GM18867 (cell line): ENCODE measurements around the gene PIK3CG.
"Not testable (repeated sequence)": the region's sequence is repeated elsewhere in the genome, so short reads cannot be mapped to it uniquely, and the experiment has no call there.

Experiments
- ATAC-seq: cut with Tn5 transposase; IDR thresholded peaks from one replicate; pipeline ENCODE4 v1.9.1; 2021; ENCODE audit warnings: mild to moderate bottlenecking, moderate library complexity; ENCODE audit not compliant: unreplicated experiment

The PIK3CG gene

DNA sequence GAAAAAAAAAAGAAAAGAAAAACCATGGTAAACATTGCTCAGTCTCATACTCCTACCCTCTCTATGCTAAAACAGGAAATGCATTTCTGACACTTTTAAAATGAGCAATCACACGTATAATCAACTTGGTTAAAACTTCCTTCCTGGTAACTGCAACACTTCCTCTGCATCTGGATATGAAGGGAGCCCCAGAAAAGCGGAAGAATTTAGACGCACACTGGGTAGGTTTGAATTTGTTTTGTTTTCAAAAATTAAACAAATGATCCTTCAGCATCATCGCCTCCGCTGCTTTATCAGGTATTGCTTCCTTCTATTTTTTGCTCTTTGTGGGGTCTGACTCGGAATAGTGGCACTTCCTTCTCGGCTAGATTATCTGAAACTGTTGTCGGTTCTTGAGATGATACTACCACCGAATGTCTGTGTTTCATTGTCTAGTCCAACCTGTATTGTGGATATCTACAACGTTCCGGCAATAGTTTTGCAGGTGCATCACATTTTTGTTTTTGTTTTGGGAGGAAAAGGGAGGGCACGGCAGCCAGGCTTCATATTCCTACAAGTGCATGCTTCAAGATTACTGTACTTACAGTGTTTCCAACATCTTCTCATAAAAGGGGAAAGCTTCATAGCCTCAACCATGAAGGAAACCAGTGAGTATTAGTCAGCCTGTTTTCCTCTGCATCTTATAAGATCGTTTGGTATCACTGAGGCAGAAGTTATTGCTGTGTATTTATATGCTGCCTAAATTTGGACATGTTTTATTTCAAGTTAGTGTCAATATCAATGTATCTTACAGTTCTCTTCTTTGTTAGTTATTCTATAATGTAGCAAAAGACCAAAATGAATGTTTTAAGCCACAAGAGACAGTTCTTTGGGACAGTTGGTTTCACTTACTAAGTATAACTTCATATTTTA lies at the start of gene PIK3CG:
Gene PIK3CG, plus strand, starts transcription at position 153 of the 912 bp plus-strand sequence. CDS start 2,280 bp downstream, outside the sequence.
- peak; percentile 78 for ATAC-seq

GRCh38 chr7:106817098-106817497 lies 48.0 kb upstream of the PIK3CG start:
- no peak for ATAC-seq

DNA sequence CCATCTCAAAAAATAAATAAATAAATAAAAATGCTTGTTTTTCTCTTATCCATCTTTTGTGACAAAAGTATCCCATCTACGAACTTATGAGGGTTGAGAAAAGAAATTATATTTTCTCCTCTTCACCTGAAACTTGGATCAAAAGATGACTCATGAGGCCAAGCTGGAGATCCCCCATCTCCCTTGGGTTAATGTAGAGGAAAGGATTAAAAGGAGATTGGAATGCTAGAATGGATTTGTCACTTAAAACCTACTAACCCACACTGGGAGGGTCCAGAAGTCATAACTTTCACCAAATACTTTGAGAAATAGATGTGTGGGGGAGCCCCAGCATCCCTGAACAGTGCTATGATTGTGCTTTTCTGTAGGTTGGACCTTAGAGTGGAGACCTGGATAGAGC lies 46.3 kb upstream of the PIK3CG start:
- no peak for ATAC-seq

DNA sequence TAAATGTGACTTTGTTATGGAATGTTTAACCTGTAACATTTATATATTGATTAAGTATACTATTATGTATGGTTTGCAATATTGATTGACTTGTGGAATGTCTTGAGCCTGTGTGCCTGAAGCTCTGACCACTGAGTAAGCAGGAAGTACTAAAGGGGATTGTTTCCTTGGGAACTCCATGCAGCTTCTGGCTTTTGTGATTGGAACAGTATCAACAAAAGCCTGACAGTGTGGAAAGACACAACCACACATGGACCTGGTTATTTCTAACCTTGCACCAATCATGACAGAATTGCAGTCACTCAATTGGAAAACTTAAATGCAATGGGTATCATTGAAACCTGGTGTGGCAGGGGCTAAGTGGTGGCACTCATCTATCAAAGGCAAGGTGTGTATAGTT lies 45.5 kb upstream of the PIK3CG start:
- ATAC-seq = no peak

GRCh38 chr7:106820321-106821217 lies 44.5 kb upstream of the PIK3CG start:
- no peak for ATAC-seq

- no peak for ATAC-seq
Observed at GRCh38 chr7:106823631-106824030, 41.5 kb upstream of the PIK3CG start.

- ATAC-seq = no peak
Observed at GRCh38 chr7:106824458-106824857, 40.6 kb upstream of the PIK3CG start.

GRCh38 chr7:106827626-106828025 lies 37.5 kb upstream of the PIK3CG start:
- ATAC-seq = no peak

DNA sequence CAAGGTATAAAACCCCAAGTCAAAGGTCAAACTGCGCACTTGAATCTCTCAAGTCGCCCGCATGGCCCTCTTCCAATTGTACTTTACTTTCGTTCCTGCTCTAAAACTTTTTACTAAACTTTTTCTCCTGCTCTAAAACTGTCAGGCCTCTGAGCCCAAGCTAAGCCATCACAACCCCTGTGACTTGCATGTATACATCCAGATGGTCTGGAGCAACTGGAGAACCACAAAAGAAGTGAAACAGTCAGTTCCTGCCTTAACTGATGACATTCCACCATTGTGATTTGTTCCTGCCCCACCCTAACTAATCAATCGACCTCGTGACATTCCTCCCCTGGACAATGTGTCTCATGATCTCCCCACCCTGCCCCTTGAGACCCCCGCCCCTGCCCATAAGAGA lies 35.6 kb upstream of the PIK3CG start:
- no peak for ATAC-seq

- ATAC-seq = not testable (repeated sequence)
Observed at GRCh38 chr7:106830896-106831295, 34.2 kb upstream of the PIK3CG start.

GRCh38 chr7:106836816-106837215 lies 28.3 kb upstream of the PIK3CG start:
- ATAC-seq = no peak

GRCh38 chr7:106839511-106839910 lies 25.6 kb upstream of the PIK3CG start:
- no peak for ATAC-seq

DNA sequence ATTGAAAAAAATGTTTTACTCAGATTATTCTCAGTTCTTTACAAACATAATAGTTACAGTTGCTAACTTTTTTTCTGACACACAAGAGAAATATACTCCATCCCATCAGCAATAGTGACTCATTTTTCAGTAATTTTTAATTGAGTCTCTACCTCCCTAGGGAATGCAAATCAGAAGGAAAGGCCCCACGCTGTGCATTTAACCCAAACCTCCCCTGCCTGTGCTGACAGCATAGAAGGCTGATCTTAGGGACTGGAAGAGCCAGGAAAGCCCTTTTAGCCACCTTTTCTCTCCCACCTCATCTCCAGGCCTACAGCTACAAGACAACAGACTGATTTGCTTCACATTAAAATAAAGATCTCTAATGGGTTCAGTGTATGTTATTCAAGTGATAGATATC lies 24.7 kb upstream of the PIK3CG start:
- no peak for ATAC-seq

GRCh38 chr7:106841896-106842390 lies 23.1 kb upstream of the PIK3CG start:
- no peak for ATAC-seq

DNA sequence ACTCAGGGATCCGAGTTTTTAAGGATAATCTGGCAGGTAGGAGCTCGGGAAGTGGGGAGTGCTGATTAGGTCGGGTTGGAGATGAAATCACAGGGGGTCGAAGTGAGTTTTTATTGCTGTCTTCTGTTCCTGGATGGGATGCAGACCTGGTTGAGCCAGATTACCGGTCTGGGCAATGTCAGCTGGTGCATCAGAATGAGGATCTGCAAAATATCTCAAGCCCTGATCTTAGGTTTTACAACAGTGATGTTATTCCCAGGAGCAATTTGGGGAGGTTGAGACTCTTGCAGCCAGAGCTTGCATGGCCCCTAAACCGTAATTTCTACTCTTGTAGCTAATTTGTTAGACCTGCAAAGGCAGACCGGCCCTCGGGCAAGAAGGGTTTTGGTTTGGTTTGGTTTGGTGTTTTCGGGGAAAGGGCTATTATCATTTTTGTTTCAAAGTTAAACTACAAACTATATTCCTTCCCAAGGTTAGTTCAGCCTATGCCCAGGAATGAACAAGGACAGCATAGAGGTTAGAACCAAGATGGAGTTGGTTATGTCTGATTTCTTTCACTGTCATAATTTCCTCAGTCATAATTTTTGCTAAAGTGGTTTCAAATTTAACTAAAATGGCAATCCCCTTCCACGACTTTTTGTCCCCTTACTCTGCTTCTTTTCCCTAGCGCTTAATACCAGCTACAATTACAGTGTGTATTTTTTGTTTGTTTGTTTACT lies 20.6 kb upstream of the PIK3CG start:
- ATAC-seq = no peak

- ATAC-seq = no peak
Observed at GRCh38 chr7:106848049-106848448, 17.0 kb upstream of the PIK3CG start.

DNA sequence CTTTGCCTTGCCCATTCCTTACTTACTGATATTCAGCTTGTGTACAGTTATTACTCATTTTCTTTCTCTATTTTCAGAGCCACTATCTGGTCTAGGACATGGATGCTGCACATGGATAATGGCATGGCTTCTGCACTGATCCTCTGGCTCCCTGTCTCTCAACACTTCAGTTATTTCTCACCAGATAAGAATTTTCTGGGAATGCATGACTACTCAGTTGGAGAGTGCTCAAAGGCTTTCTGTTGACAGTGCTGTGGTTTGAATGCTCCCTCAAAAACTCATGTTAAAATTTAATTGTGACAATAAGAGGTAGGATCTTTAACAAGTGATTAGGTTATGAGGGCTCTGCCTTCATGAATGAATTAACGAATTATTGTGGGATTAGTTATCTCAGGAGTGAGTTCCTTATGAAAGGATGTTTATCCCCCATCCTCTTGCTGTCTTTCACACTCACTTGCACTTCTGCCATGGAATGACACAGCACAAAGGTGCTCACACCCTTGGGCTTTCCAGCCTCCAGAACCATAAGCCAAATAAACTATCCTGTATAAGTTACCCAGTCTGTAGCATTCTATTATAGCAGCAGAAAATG lies 16.1 kb upstream of the PIK3CG start:
- no peak for ATAC-seq

DNA sequence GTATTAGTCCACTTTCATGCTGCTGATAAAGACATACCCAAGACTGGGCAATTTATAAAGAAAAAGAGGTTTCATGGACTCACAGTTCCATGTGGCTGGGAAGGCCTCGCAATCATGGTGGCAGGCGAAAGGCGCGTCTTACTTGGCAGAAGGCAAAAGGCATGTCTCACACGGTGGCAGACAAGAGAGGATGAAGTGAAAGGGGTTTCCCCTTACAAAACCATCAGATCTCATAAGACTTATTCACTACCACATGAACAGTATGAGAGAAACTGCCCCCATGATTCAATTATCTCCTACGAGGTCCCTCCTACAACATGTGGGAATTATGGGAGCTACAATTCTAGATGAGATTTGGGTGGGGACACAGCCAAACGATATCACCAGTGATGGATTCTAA lies 13.4 kb upstream of the PIK3CG start:
- ATAC-seq = not testable (repeated sequence)

DNA sequence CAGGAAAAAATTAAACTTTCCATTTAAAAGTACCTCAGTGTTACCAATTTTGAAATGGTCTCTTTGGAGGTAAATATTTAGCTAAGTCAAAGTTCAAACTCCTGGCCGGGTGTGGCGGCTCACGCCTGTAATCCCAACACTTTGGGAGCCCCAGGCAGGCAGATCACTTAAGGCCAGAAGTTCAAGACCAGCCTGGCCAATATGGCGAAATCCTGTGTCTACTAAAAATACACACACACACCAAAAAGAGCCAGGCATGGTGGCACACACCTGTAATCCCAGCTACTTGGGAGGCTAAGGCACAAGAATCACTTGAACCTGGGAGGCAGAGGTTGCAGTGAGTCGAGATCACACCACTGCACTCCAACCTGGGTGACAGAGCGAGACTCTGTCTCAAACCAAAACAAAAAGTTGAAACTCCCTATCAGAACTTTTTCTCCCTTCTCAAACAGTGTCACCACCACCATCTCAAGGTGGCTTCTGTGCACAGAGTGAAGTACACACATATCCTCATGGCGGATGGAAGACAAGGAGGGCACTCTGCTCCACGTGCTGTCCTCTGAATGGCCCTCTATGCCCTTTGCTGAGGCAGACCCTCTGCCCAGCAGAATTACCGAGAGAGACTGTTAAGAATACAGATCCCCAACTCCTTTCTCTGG lies 11.7 kb upstream of the PIK3CG start:
- ATAC-seq = no peak

DNA sequence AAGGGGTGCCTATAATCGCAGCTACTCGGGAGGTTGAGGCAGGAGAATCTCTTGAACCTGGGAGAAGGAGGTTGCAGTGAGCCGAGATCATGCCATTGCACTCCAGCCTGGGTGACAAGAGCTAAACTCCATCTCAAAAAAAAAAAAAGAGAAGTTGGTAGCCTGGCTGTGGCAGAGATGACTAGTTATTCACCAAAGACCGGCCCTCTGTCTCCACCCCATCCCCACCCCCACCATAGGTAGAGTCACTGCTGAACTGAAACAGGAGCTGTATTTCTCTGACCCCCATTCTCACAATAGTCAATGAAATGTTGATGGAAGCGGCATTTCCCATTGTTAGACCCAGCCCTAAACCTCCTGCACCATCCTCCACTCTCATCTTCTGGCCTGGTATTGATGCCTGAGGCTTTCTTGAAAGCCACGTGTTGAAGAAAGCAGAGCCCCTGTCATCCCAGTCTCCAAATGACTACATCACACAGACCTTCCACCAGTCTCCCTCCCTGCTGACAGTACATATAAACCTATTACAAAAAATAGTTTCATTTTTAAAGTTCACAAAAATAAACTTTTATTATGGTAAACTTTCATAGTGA lies 9.4 kb upstream of the PIK3CG start:
- no peak for ATAC-seq
